Amniotic stem cell (primary cell): Measurements from ENCODE around the gene MOK.

Experiments
- DNase-seq: peaks from one replicate; lab custom pipeline; 2025; lab: John Stamatoyannopoulos, UW

Gene MOK

DNA sequence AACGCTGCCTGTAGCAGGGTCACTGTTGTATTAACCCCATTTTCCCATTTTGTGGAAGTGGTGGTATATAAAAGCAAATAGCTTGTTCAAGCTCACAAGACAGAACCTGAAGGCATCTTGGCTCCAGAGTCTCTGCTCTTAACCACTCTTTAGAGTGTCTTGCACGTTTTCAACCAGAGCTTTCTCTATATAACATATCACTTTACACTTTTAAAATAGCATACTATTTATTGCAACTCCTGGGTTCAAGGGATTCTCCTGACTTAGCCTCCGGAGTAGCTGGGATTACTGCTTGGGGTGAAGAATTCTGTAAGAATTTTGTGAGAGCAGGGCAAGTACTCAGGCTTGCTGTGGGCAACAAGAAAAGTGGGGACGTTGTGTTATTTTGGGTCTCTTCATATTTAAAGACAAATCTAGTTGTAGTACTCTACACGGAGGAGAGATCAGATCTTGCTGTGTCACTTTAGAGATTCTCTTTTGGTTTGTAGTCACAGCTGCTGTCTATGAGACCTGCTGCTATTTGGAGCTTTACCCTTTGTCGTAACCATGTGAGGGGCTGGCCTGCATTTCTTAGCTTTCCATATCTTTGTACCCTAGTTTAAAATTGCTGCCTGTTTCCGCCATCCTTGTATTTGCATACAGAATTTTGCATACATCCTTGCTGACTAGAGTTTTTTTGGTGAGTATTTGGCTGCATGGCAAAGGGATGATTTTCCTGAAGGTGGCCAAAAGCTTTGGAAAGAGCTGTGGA, 124.5 kb downstream of the MOK start:
- no peak for DNase-seq
